Measurements from ENCODE around the gene RIPK3. TPM values are rescaled to one million over a fixed set of nuclear protein-coding genes. Genes with fewer than 3 reads are reported as not detected.
"Not testable (repeated sequence)": the region's sequence is repeated elsewhere in the genome, so short reads cannot be mapped to it uniquely, and the experiment has no call there.

RIPK3 gene
- total and polyA plus RNA-seq, 2 of the 8 experiments (the other 6 are each of a cell fraction or from before 2014, with no cell fraction given) = 0.24 to 0.39 TPM

DNA sequence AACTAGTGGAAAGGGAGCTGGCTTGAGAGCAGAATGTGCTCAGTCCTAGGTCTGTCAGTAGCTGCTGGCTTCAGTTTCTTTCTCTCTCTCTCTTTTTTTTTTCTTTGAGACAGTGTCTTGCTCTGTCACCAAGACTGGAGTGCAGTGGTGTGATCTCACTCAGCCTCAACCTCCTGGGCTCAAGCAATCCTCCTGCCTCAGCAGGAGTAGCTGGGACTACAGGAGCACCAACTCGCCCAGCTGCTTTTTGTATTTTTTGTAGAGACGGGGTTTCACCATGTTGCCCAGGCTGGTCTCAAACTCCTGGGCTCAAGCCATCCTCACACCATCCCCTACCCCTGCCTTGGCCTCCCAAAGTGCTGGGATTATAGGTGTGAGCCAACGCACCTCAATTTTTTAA, 31.8 kb upstream of the RIPK3 start:
- not testable (repeated sequence) for H2BK12ac ChIP-seq (ENCODE audit: low read depth, low read length); H3K9me3 ChIP-seq (ENCODE audit: insufficient read depth in 2 of 2, low read depth in 1 of 2, low read length in 1 of 2); H4K91ac ChIP-seq (replicated peaks; ENCODE audit: insufficient read length, low read length); H2AK5ac ChIP-seq (ENCODE audit: low read depth, low read length); H2BK120ac ChIP-seq (replicated peaks; ENCODE audit: low read depth, low read length); H3K79me2 ChIP-seq (ENCODE audit: control insufficient read depth in 1 of 2, insufficient read depth in 2 of 2, low read length in 2 of 2); H3K4me2 ChIP-seq (ENCODE audit: insufficient read depth in 1 of 2, low read depth in 2 of 2, low read length in 2 of 2); H2BK15ac ChIP-seq (ENCODE audit: low read length); H3K4ac ChIP-seq (replicated peaks; ENCODE audit: insufficient read length, low read depth, low read length); H3K79me1 ChIP-seq (ENCODE audit: low read depth, low read length); H3K4me3 ChIP-seq (ENCODE audit: extremely low read depth in 1 of 4, insufficient read depth in 2 of 4, low read depth in 3 of 4, low read length in 4 of 4); DNase-seq (ENCODE audit: low read depth in 1 of 2, low spot score in 2 of 2); H3K23ac ChIP-seq (ENCODE audit: insufficient read length); H3K9ac ChIP-seq (replicated peaks in 1 of 4; ENCODE audit: extremely low read depth in 1 of 4, low read depth in 3 of 4, low read length in 3 of 4); H2AFZ ChIP-seq (ENCODE audit: low read length); H3K56ac ChIP-seq (replicated peaks; ENCODE audit: insufficient read length, low read depth, low read length); H3K27me3 ChIP-seq (replicated peaks in 1 of 4; ENCODE audit: control insufficient read depth in 3 of 4, extremely low read depth in 1 of 4, insufficient read depth in 3 of 4, low read length in 3 of 4); H4K20me1 ChIP-seq (replicated peaks in 1 of 2; ENCODE audit: control insufficient read depth in 1 of 2, insufficient read depth in 2 of 2, low read length in 2 of 2); H4K5ac ChIP-seq (ENCODE audit: insufficient read length, low read depth, low read length); H3K18ac ChIP-seq (ENCODE audit: extremely low read depth, low read length); H3K27ac ChIP-seq (ENCODE audit: low read depth, low read length); H4K8ac ChIP-seq (ENCODE audit: extremely low read depth, insufficient read depth, low read length); H2BK20ac ChIP-seq (ENCODE audit: low read length); H3K14ac ChIP-seq (ENCODE audit: insufficient read length); H2BK5ac ChIP-seq (ENCODE audit: low read depth, low read length); FAIRE-seq
- CTCF ChIA-PET (ENCODE audit: partially characterized antibody) = interaction anchor here (1.0 to 16.4 kb wide), 12 partner anchors 10 to 65 kb away, joined by 3 to 207 read pairs (median 6); partner anchors contain the start of genes ADCY4, CBLN3, KHNYN and RIPK3
- POLR2A ChIA-PET (ENCODE audit: partially characterized antibody) = interaction anchor here (0.6 to 4.2 kb wide), 3 partner anchors 8 to 58 kb away, joined by 5 to 24 read pairs (median 13); partner anchors contain the start of genes CBLN3 and KHNYN
- 86% methylated on average over 3 of the region's 3 CpGs; no CpG with 5 or more reads in 1 of the 2 experiments for WGBS, 2 experiments (ENCODE audit: extremely low coverage in 1 of 2, insufficient coverage in 1 of 2, insufficient read length in 1 of 2, insufficient replicate concordance in 2 of 2, low coverage in 1 of 2, low lambda C conversion rate in 2 of 2, missing lambda C conversion rate in 1 of 2)
- Histone ChIP-seq H3K4me1 (replicated peaks in 1 of 4; ENCODE audit: control insufficient read depth in 3 of 4, insufficient read depth in 4 of 4, low read length in 3 of 4) (peaks cover 0 to 15% (median 13%) of the 10 kb centered on the region in 4 experiments; a peak in 6 of 7 replicates), H3K36me3 (ENCODE audit: control insufficient read depth in 2 of 4, insufficient read depth in 4 of 4, low read length in 3 of 4) (peaks cover 3 to 11% (median 6%) of the 10 kb centered on the region in 4 experiments; a peak in 5 of 8 replicates), H3K23me2 (ENCODE audit: low read depth, low read length) (peaks cover 16% of the 10 kb centered on the region)
